ENCODE results near the gene STAP2.

- TF ChIP-seq, protein P1, sequence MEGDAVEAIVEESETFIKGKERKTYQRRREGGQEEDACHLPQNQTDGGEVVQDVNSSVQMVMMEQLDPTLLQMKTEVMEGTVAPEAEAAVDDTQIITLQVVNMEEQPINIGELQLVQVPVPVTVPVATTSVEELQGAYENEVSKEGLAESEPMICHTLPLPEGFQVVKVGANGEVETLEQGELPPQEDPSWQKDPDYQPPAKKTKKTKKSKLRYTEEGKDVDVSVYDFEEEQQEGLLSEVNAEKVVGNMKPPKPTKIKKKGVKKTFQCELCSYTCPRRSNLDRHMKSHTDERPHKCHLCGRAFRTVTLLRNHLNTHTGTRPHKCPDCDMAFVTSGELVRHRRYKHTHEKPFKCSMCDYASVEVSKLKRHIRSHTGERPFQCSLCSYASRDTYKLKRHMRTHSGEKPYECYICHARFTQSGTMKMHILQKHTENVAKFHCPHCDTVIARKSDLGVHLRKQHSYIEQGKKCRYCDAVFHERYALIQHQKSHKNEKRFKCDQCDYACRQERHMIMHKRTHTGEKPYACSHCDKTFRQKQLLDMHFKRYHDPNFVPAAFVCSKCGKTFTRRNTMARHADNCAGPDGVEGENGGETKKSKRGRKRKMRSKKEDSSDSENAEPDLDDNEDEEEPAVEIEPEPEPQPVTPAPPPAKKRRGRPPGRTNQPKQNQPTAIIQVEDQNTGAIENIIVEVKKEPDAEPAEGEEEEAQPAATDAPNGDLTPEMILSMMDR (IDR thresholded peaks at IDR 0.05) = no peak
- TF ChIP-seq POLR2A (IDR thresholded peaks at IDR 0.05) = no peak
Observed at GRCh38 chr19:4313847-4314490, 24.7 kb downstream of the STAP2 start.
